RWPE2 (cell line): ENCODE results near the gene FIGN.

Experiments
- ATAC-seq: fragments of 200-7000 bp; cut with Tn5 transposase; 3 replicates; pipeline ENCODE4 v1.9.1; 2021; ENCODE audit warnings: low read depth
- DNase-seq: peaks from one replicate; pipeline ENCODE4 v3.0.0-alpha.2; 2020; ENCODE audit warnings: low spot score
- H3K27ac ChIP-seq: fragments of 450-650 bp; 2 replicates; pipeline ENCODE4 v1.5.1; 2017; ENCODE audit warnings: mild to moderate bottlenecking; ENCODE audit not compliant: poor library complexity, severe bottlenecking
- H3K27me3 ChIP-seq: fragments of 250-450 bp; sonication (Bioruptor Pico); 2 replicates; pipeline ENCODE4 v1.5.1; 2021; ENCODE audit warnings: mild to moderate bottlenecking, moderate library complexity; ENCODE audit not compliant: insufficient read depth, poor library complexity, severe bottlenecking
- H3K36me3 ChIP-seq: fragments of 250-450 bp; sonication (Bioruptor Pico); 2 replicates; pipeline ENCODE4 v1.5.1; 2020; ENCODE audit warnings: low read depth, mild to moderate bottlenecking, moderate library complexity
- H3K4me1 ChIP-seq: fragments of 250-450 bp; sonication (Bioruptor Pico); 2 replicates; pipeline ENCODE4 v1.5.1; 2021; ENCODE audit warnings: mild to moderate bottlenecking, moderate library complexity; ENCODE audit not compliant: insufficient read depth, poor library complexity, severe bottlenecking
- H3K4me3 ChIP-seq: fragments of 250-450 bp; sonication (Bioruptor Pico); 2 replicates; pipeline ENCODE4 v1.5.1; 2021; ENCODE audit warnings: mild to moderate bottlenecking, moderate library complexity; ENCODE audit not compliant: severe bottlenecking
- H3K9me3 ChIP-seq: fragments of 250-450 bp; sonication (Bioruptor Pico); 2 replicates; pipeline ENCODE4 v1.5.1; 2021; ENCODE audit warnings: mild to moderate bottlenecking, moderate library complexity; ENCODE audit not compliant: severe bottlenecking
- CTCF ChIP-seq: fragments of 450-650 bp; IDR thresholded peaks from one replicate; pipeline ENCODE4 v1.5.1; 2017; ENCODE audit warnings: mild to moderate bottlenecking, moderate library complexity; ENCODE audit not compliant: poor library complexity, severe bottlenecking

FIGN gene

DNA sequence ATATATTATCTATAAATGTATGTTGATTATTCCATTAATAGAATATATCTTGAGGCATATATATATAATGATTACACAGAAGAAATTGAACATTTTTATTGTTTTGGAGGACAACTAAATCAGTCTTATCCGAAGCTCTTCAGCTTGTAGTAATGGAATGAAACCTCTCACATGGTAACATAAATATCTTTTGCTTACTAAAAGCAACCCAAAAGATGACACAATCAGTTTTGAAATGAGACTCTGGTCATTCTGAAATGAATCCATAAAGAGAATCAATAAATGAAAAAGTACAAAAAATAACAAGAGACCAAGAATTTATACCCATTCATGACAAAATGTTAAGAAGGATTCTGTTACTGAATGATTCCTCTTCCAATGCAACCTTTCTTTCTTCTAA is 110.2 kb downstream of the FIGN start:
- H3K36me3 ChIP-seq = no peaks in the 10 kb centered on the region
- no peak overlapping the region for H3K4me3 ChIP-seq
- TF ChIP-seq CTCF = no peak
- ATAC-seq = no peak
- H3K27ac ChIP-seq = no peak overlapping the region
- DNase-seq = no peak
- H3K4me1 ChIP-seq = peaks cover 7% of the 10 kb centered on the region
- H3K27me3 ChIP-seq = no peaks in the 10 kb centered on the region
- no peaks in the 10 kb centered on the region for H3K9me3 ChIP-seq

DNA sequence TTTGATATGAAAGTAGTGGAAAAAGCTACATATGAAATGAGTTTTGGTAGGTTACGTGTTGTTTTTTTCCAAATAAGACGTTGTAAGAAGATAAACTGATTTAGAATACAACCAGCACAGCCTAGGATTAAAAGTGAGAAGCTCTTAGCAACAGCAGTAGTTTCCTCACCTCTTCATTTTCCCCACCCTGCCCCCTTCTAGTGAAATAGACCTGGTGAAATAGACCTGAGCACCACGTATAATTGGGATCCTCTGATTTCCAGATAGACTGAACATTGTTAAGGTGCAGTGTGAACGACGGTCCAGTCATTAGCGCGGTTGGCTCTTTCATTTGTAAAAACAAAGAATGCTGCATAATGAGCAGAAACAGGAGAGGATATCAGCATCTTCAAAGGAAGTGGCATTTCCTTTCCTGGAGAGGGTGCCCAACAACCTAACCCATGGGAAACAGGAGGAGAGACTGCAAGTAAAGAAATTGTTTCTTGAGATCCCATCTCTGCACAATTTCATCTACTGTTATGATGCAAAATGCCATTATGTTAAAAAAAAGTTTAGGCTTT is 114.3 kb downstream of the FIGN start:
- TF ChIP-seq CTCF = no peak
- Histone ChIP-seq H3K4me3 (no peak overlapping the region), H3K4me1 (peaks cover 4% of the 10 kb centered on the region), H3K27ac (no peak overlapping the region), H3K27me3 (no peaks in the 10 kb centered on the region), H3K36me3 (no peaks in the 10 kb centered on the region), H3K9me3 (no peaks in the 10 kb centered on the region)
- no peak for ATAC-seq
- DNase-seq = no peak

- Histone ChIP-seq H3K9me3 (no peaks in the 10 kb centered on the region), H3K27me3 (no peaks in the 10 kb centered on the region), H3K36me3 (no peaks in the 10 kb centered on the region), H3K4me3 (no peak overlapping the region), H3K27ac (no peak overlapping the region), H3K4me1 (no peaks in the 10 kb centered on the region)
- DNase-seq (no peak), ATAC-seq (no peak)
- no peak for TF ChIP-seq CTCF
Observed at GRCh38 chr2:163617517-163617916, 118.3 kb downstream of the FIGN start.

- DNase-seq = no peak
- no peak for ATAC-seq
- TF ChIP-seq CTCF = no peak
- H3K36me3 ChIP-seq = no peaks in the 10 kb centered on the region
- H3K4me3 ChIP-seq = no peak overlapping the region
- no peaks in the 10 kb centered on the region for H3K4me1 ChIP-seq
- H3K27ac ChIP-seq = no peak overlapping the region
- H3K9me3 ChIP-seq = no peaks in the 10 kb centered on the region
- no peaks in the 10 kb centered on the region for H3K27me3 ChIP-seq
Observed at GRCh38 chr2:163613266-163613731, 122.5 kb downstream of the FIGN start.

- H3K27me3 ChIP-seq = no peaks in the 10 kb centered on the region
- H3K27ac ChIP-seq = no peak overlapping the region
- no peaks in the 10 kb centered on the region for H3K36me3 ChIP-seq
- H3K4me3 ChIP-seq = no peak overlapping the region
- no peaks in the 10 kb centered on the region for H3K9me3 ChIP-seq
- DNase-seq = no peak
- H3K4me1 ChIP-seq = no peaks in the 10 kb centered on the region
- no peak for TF ChIP-seq CTCF
- ATAC-seq = no peak
Observed at GRCh38 chr2:163612332-163612731, 123.5 kb downstream of the FIGN start.
